Measurements from ENCODE around the gene PHLDB3. TPM values are rescaled to one million over a fixed set of nuclear protein-coding genes. Genes with fewer than 3 reads are reported as not detected.

PHLDB3 gene
- total RNA-seq, 1 experiment from 2014 or later: 8.5 TPM

GRCh38 chr19:43490759-43491158 is 13.8 kb downstream of the PHLDB3 start:
- Histone ChIP-seq H4K5ac (ENCODE audit: insufficient read length, low read depth, low read length) (no peak overlapping the region), H3K23ac (ENCODE audit: insufficient read length, low read depth, low read length) (no peak overlapping the region), H4K20me1 (ENCODE audit: control insufficient read depth, insufficient read depth, insufficient read length) (no peaks in the 10 kb centered on the region), H3K79me1 (ENCODE audit: insufficient read depth, low read depth, low read length, poor library complexity, severe bottlenecking) (no peaks in the 10 kb centered on the region), H2AFZ (ENCODE audit: low read length) (no peak overlapping the region), H3K18ac (ENCODE audit: insufficient read length, low read depth, low read length) (no peak overlapping the region), H3K27ac (ENCODE audit: insufficient read length, low read depth, low read length) (no peak overlapping the region), H2BK15ac (ENCODE audit: low read depth, low read length) (no peak overlapping the region), H3T11ph (ENCODE audit: low read length) (no peak overlapping the region), H2BK120ac (ENCODE audit: low read depth, low read length, poor library complexity, severe bottlenecking) (no peak overlapping the region), H3K56ac (ENCODE audit: insufficient read length, low read depth, low read length) (no peak overlapping the region), H4K91ac (ENCODE audit: insufficient read length, low read depth, low read length) (no peak overlapping the region), H2BK12ac (ENCODE audit: insufficient read length, low read depth, low read length) (no peak overlapping the region), H3K4ac (ENCODE audit: low read depth, low read length) (no peak overlapping the region), H3K23me2 (ENCODE audit: insufficient read length, low read depth, low read length, poor library complexity, severe bottlenecking) (no peaks in the 10 kb centered on the region), H3K4me1 (ENCODE audit: insufficient read depth, low read length) (no peaks in the 10 kb centered on the region), H3K79me2 (ENCODE audit: insufficient read depth, low read length) (no peaks in the 10 kb centered on the region), H3K4me2 (ENCODE audit: insufficient read depth, insufficient read length, low read length) (no peak overlapping the region), H3K9ac (ENCODE audit: extremely low read depth, insufficient read length, low read length) (no peak overlapping the region), H2BK5ac (ENCODE audit: insufficient read length, low read length) (no peak overlapping the region), H3K27me3 (ENCODE audit: insufficient read depth, low read length) (no peaks in the 10 kb centered on the region), H3K14ac (ENCODE audit: insufficient read depth, low read length) (no peak overlapping the region), H4K8ac (replicated peaks; ENCODE audit: insufficient read length, low read depth, low read length) (no peak overlapping the region), H2BK20ac (ENCODE audit: low read depth, low read length, poor library complexity, severe bottlenecking) (no peak overlapping the region), H2AK5ac (ENCODE audit: insufficient read length, low read length) (no peak overlapping the region), H3K9me3 (ENCODE audit: control insufficient read depth, low read depth, low read length) (no peaks in the 10 kb centered on the region)
- H3K4me1 Mint-ChIP-seq: peaks cover 2 to 6% of the 10 kb centered on the region in 2 experiments; a peak in 2 of 4 replicates
- H3K27me3 Mint-ChIP-seq (ENCODE audit: low read depth): no peaks in the 10 kb centered on the region
- no peak overlapping the region for H3K27ac Mint-ChIP-seq
- TF ChIP-seq CTCF (conservative IDR thresholded peaks at IDR 0.05): no peak
- no peaks in the 10 kb centered on the region for H3K9me3 Mint-ChIP-seq
- no peak for DNase-seq
- whole genome bisulfite sequencing (ENCODE audit: extremely low coverage, insufficient read length, low lambda C conversion rate): no CpG with 5 or more reads among the region's 5 CpGs
- H3K36me3 Mint-ChIP-seq (ENCODE audit: insufficient read depth in 1 of 3, low read depth in 3 of 3): peaks cover 0 to 7% (median 3%) of the 10 kb centered on the region in 3 experiments; a peak in 3 of 7 replicates
- no peak overlapping the region for H3K4me3 Mint-ChIP-seq
